ENCODE results near the gene SLC26A4. TPM values are rescaled to one million over a fixed set of nuclear protein-coding genes. Genes with fewer than 3 reads are reported as not detected.
A peak's percentile ranks its signal among the peaks of the same experiment; 100 is the strongest.

The SLC26A4 gene
- total RNA-seq, 1 experiment from 2014 or later: not detected

GRCh38 chr7:107676249-107676648, 15.6 kb downstream of the SLC26A4 start:
- intact Hi-C loops (cut with micrococcal nuclease): no loop called here
- Histone ChIP-seq H3K9me2 (replicated peaks; ENCODE audit: low read length) (no peaks in the 10 kb centered on the region), H3K27ac (ENCODE audit: low read length) (no peak overlapping the region), H3K4me3 (ENCODE audit: low read length) (no peak overlapping the region), H3K4me2 (ENCODE audit: low read length) (no peak overlapping the region), H3K4me1 (ENCODE audit: insufficient read depth, low read length) (no peaks in the 10 kb centered on the region), H3K79me2 (ENCODE audit: low read length) (no peaks in the 10 kb centered on the region), H4K20me1 (ENCODE audit: low read length) (no peaks in the 10 kb centered on the region), H3K9me3 (ENCODE audit: low read length) (no peaks in the 10 kb centered on the region), H3K9ac (ENCODE audit: low read length) (no peak overlapping the region), H3K36me3 (ENCODE audit: low read depth, low read length) (no peaks in the 10 kb centered on the region), H2AFZ (ENCODE audit: low read length) (no peak overlapping the region), H3F3A (ENCODE audit: low read length, unreplicated experiment) (no peaks in the 10 kb centered on the region), H3K27me3 (ENCODE audit: low read length) (no peaks in the 10 kb centered on the region)
- POLR2A ChIA-PET (ENCODE audit: unreplicated experiment): no interaction called here
- no peak for ATAC-seq
- no TSS peak for BruUV-seq (replicated peaks)
- no peak for DNase-seq
- TF ChIP-seq EZH2phosphoT487 (IDR thresholded peaks at IDR 0.05; ENCODE audit: borderline replicate concordance, low read length) (no peak), CTCF (conservative IDR thresholded peaks at IDR 0.05; ENCODE audit: low read depth, low read length) (no peak), EZH2 (IDR thresholded peaks at IDR 0.05; ENCODE audit: low read length, unreplicated experiment) (no peak)
- CTCF ChIA-PET: no interaction called here

- Histone ChIP-seq H3K4me1 (ENCODE audit: insufficient read depth, low read length) (no peaks in the 10 kb centered on the region), H3K27me3 (ENCODE audit: low read length) (no peaks in the 10 kb centered on the region), H3K4me3 (ENCODE audit: low read length) (no peak overlapping the region), H3K9me3 (ENCODE audit: low read length) (no peaks in the 10 kb centered on the region), H4K20me1 (ENCODE audit: low read length) (no peaks in the 10 kb centered on the region), H3K27ac (ENCODE audit: low read length) (no peak overlapping the region), H3K36me3 (ENCODE audit: low read depth, low read length) (no peaks in the 10 kb centered on the region), H3K9ac (ENCODE audit: low read length) (no peak overlapping the region), H3K4me2 (ENCODE audit: low read length) (no peak overlapping the region), H2AFZ (ENCODE audit: low read length) (no peak overlapping the region), H3K9me2 (replicated peaks; ENCODE audit: low read length) (no peaks in the 10 kb centered on the region), H3F3A (ENCODE audit: low read length, unreplicated experiment) (no peaks in the 10 kb centered on the region), H3K79me2 (ENCODE audit: low read length) (no peaks in the 10 kb centered on the region)
- intact Hi-C loops (cut with micrococcal nuclease): no loop called here
- ATAC-seq (peak; percentile 38; the same call in 1 of the 2 replicates), DNase-seq (no peak)
- TF ChIP-seq CTCF (conservative IDR thresholded peaks at IDR 0.05; ENCODE audit: low read depth, low read length) (no peak), EZH2phosphoT487 (IDR thresholded peaks at IDR 0.05; ENCODE audit: borderline replicate concordance, low read length) (no peak)
- ChIA-PET POLR2A (ENCODE audit: unreplicated experiment) (no interaction called here), CTCF (no interaction called here)
- no TSS peak for BruUV-seq (replicated peaks)
Observed at GRCh38 chr7:107678110-107678753, 17.6 kb downstream of the SLC26A4 start.

DNA sequence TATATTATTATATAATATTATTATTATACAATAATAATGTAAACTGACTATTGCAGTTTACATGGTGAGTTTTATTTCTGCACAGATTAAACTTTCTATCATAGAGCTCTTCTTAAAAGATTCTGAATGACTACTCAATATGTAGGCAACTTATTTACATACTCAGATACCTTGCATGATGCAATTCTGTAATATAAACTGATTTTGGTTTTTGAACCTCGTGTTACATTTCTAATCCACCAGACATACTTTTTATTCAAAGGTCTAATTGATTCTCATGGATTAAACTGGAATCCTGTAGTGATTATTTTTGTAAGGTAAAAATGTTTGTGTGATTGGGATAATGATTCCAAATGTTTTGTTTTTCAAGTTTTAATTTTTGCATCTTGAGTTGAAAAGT, 19.9 kb downstream of the SLC26A4 start:
- no peak overlapping the region for H3K4me2 ChIP-seq (ENCODE audit: low read length)
- POLR2A ChIA-PET (ENCODE audit: unreplicated experiment): no interaction called here
- BruUV-seq (replicated peaks): no TSS peak
- ATAC-seq (no peak), DNase-seq (no peak)
- H3K4me1 ChIP-seq (ENCODE audit: insufficient read depth, low read length): no peaks in the 10 kb centered on the region
- no peaks in the 10 kb centered on the region for H3K9me3 ChIP-seq (ENCODE audit: low read length)
- no peak overlapping the region for H2AFZ ChIP-seq (ENCODE audit: low read length)
- no peak for TF ChIP-seq EZH2 (IDR thresholded peaks at IDR 0.05; ENCODE audit: low read length, unreplicated experiment)
- no peak for TF ChIP-seq EZH2phosphoT487 (IDR thresholded peaks at IDR 0.05; ENCODE audit: borderline replicate concordance, low read length)
- TF ChIP-seq CTCF (conservative IDR thresholded peaks at IDR 0.05; ENCODE audit: low read depth, low read length): no peak
- no peaks in the 10 kb centered on the region for H4K20me1 ChIP-seq (ENCODE audit: low read length)
- intact Hi-C loops (cut with micrococcal nuclease): no loop called here
- H3K36me3 ChIP-seq (ENCODE audit: low read depth, low read length): no peaks in the 10 kb centered on the region
- H3K9me2 ChIP-seq (replicated peaks; ENCODE audit: low read length): no peaks in the 10 kb centered on the region
- H3K79me2 ChIP-seq (ENCODE audit: low read length): no peaks in the 10 kb centered on the region
- H3K4me3 ChIP-seq (ENCODE audit: low read length): no peak overlapping the region
- H3K27ac ChIP-seq (ENCODE audit: low read length): no peak overlapping the region
- no peak overlapping the region for H3K9ac ChIP-seq (ENCODE audit: low read length)
- CTCF ChIA-PET: no interaction called here
- H3F3A ChIP-seq (ENCODE audit: low read length, unreplicated experiment): no peaks in the 10 kb centered on the region
- no peaks in the 10 kb centered on the region for H3K27me3 ChIP-seq (ENCODE audit: low read length)
